ENCODE results near the gene BAG5. TPM values are rescaled to one million over a fixed set of nuclear protein-coding genes. Genes with fewer than 3 reads are reported as not detected.

The BAG5 gene
- total RNA-seq, 1 donor = 30.8 TPM

DNA sequence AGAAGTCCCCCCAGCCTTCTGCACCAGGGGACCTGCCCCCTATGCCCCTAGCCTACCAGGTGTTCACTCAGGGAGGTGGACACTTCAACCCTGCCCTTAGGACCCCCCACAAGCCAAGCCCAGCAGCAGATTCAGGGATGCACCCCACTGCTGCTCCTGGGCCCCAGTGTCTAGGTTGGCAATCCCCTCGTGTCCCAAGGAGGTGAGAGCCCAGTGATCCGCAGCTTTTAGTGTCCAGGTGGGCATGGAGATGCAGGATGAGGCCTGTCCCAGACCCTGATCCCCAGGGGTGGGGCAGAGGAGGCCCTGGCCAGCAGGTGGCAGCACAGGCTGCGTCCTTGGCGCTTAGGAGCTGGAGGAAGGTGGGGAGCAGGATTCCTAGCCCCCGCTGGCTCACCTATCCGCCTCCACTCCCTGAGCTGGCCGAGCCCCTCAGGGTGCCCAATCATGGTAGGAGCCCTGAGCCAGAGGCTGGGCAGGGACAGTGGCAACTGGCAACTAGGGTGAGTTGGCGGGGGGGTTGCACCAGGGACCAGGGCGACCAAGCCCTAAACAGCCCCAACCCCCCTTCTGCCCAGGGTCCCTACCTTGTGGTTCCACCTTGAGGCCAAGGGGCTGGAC is 43.9 kb downstream of the BAG5 start:
- DNase-seq (ENCODE audit: insufficient read length, low spot score, missing footprints) = peak; percentile 98
- H3K4me2 ChIP-seq (ENCODE audit: insufficient read depth, low read length) = no peak overlapping the region
- TF ChIP-seq, protein P1, sequence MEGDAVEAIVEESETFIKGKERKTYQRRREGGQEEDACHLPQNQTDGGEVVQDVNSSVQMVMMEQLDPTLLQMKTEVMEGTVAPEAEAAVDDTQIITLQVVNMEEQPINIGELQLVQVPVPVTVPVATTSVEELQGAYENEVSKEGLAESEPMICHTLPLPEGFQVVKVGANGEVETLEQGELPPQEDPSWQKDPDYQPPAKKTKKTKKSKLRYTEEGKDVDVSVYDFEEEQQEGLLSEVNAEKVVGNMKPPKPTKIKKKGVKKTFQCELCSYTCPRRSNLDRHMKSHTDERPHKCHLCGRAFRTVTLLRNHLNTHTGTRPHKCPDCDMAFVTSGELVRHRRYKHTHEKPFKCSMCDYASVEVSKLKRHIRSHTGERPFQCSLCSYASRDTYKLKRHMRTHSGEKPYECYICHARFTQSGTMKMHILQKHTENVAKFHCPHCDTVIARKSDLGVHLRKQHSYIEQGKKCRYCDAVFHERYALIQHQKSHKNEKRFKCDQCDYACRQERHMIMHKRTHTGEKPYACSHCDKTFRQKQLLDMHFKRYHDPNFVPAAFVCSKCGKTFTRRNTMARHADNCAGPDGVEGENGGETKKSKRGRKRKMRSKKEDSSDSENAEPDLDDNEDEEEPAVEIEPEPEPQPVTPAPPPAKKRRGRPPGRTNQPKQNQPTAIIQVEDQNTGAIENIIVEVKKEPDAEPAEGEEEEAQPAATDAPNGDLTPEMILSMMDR (IDR thresholded peaks at IDR 0.05; ENCODE audit: extremely low read depth, low read depth, low read length) = peak; percentile 87

DNA sequence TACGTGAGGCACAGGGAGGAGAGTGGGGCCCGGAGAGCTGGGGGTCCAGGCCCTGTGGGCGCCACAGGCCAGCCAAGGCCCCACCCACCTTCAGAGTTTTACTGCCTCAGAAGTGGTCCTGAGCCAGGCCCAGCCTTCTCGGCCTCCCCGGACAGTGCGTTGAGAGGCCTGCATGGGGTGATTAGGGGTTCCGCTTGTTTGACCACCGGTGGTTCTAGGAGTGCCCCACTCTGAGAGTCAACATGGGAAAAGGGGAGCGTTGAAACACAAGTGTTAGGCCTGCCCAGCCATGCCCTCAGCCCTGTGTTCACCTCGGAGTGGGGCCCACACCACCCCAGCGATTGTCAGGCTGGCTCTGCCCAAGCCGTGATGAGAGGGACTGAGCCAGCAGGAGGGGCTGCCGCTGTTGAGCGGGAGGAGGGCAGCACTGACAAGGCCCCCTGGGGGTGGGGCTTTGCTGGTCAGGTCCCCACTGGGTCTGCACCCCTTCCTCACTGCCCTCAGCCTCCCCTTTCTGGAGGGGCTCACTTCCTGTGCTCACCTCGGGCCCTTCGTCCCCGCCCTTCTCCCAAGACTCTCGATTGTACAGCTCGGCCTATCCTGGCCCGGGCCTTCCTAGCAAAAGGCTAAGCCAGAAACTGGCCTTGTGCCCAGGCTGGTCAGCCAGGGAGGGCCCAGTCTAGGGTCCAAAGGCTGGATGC is 44.6 kb downstream of the BAG5 start:
- no peak overlapping the region for H3K4me3 ChIP-seq (ENCODE audit: insufficient read depth, low read length)
- H3K79me2 ChIP-seq (ENCODE audit: insufficient read depth, low read length) = no peaks in the 10 kb centered on the region
- TF ChIP-seq, protein P1 (IDR thresholded peaks at IDR 0.05; ENCODE audit: extremely low read depth, low read depth, low read length) = no peak
- H4K20me1 ChIP-seq (ENCODE audit: insufficient read depth, low read length) = peaks cover 8% of the 10 kb centered on the region
- no peaks in the 10 kb centered on the region for H3K36me3 ChIP-seq (ENCODE audit: insufficient read depth, low read length)
- peaks cover 11% of the 10 kb centered on the region for H3K27me3 ChIP-seq (ENCODE audit: insufficient read depth, low read length)
- H3K4me2 ChIP-seq (ENCODE audit: insufficient read depth, low read length) = no peak overlapping the region
- no peaks in the 10 kb centered on the region for H3K9me3 ChIP-seq (ENCODE audit: low read depth, low read length)
- no peak overlapping the region for H2AFZ ChIP-seq (ENCODE audit: low read length)
- H3K27ac ChIP-seq (ENCODE audit: low read depth, low read length) = no peak overlapping the region
- peak; percentile 95 for DNase-seq (ENCODE audit: insufficient read length, low spot score, missing footprints)
- peaks cover 32% of the 10 kb centered on the region for H3K4me1 ChIP-seq (ENCODE audit: insufficient read depth, low read length)

More for the DNA sequence above, 43.9 kb downstream of the BAG5 start:
- no peak overlapping the region for H2AFZ ChIP-seq (ENCODE audit: low read length)
- peaks cover 8% of the 10 kb centered on the region for H4K20me1 ChIP-seq (ENCODE audit: insufficient read depth, low read length)
- H3K4me1 ChIP-seq (ENCODE audit: insufficient read depth, low read length) = peaks cover 26% of the 10 kb centered on the region
- no peaks in the 10 kb centered on the region for H3K36me3 ChIP-seq (ENCODE audit: insufficient read depth, low read length)
- H3K4me3 ChIP-seq (ENCODE audit: insufficient read depth, low read length) = no peak overlapping the region
- no peak overlapping the region for H3K27ac ChIP-seq (ENCODE audit: low read depth, low read length)
- no peaks in the 10 kb centered on the region for H3K9me3 ChIP-seq (ENCODE audit: low read depth, low read length)
- H3K79me2 ChIP-seq (ENCODE audit: insufficient read depth, low read length) = no peaks in the 10 kb centered on the region
- H3K27me3 ChIP-seq (ENCODE audit: insufficient read depth, low read length) = peaks cover 17% of the 10 kb centered on the region

DNA sequence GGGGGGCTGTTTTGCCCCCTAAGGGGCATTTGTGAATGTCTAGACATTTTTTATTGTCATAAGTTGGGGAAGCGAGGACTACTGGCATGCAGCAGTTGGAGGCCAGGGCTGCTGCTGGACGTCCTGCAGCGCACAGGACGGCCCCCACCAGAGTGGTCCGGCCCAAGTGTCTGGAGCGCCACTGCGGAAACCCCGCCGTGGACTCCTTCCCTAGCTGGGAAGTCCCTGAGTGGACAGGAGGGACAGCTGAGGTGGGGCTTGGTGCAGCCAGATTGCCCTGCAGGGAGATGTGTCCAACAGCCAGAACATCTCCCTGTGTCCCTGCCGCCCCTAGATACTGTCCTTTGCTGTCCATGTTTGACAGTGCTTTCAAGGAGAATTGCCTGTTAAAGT is 45.3 kb downstream of the BAG5 start:
- DNase-seq (ENCODE audit: insufficient read length, low spot score, missing footprints) = peak; percentile 36
- Histone ChIP-seq H3K9me3 (ENCODE audit: low read depth, low read length) (no peaks in the 10 kb centered on the region), H3K27me3 (ENCODE audit: insufficient read depth, low read length) (peaks cover 5% of the 10 kb centered on the region), H4K20me1 (ENCODE audit: insufficient read depth, low read length) (peaks cover 11% of the 10 kb centered on the region), H3K4me3 (ENCODE audit: insufficient read depth, low read length) (no peak overlapping the region), H2AFZ (ENCODE audit: low read length) (no peak overlapping the region), H3K27ac (ENCODE audit: low read depth, low read length) (no peak overlapping the region), H3K79me2 (ENCODE audit: insufficient read depth, low read length) (no peaks in the 10 kb centered on the region), H3K36me3 (ENCODE audit: insufficient read depth, low read length) (no peaks in the 10 kb centered on the region), H3K4me1 (ENCODE audit: insufficient read depth, low read length) (peaks cover 37% of the 10 kb centered on the region), H3K4me2 (ENCODE audit: insufficient read depth, low read length) (no peak overlapping the region)
- TF ChIP-seq, protein P1 (IDR thresholded peaks at IDR 0.05; ENCODE audit: extremely low read depth, low read depth, low read length) = no peak

DNA sequence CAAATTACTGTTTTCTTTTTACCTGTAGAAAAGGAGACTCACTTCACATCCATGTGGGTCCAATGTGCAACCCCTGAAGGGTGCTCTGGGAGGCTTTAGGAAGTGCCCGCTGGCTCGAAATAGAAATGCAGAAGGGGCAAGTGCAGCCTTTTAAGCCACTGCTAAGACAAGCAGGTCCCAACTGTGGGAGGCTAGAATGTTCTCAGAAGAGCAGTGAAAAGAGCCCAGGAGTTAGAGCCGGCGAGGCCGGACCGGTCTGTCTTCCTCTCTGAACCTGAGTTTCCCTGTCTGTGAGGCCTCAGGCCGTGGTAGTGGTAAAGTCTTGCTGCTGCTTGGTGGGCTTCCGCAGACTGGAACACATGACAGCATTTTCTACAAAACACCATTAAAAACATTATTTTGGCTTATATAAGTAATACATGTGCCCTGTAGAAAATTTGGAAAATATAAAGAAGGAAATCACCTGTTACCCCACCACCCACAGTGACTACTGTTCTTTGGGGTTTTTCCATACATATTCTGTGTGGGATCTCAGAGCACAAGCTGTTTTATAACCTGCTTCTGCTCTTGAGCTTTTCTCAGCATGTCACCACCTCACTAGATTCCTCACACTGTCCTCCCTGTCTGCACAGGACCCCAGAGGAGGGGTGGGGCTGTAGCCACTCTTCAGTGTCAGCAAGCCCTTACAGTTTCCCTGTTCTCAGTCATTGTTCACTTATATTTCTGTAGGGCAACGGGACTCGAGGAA is 45.9 kb downstream of the BAG5 start:
- H3K36me3 ChIP-seq (ENCODE audit: insufficient read depth, low read length) = no peaks in the 10 kb centered on the region
- H3K27ac ChIP-seq (ENCODE audit: low read depth, low read length) = no peak overlapping the region
- no peaks in the 10 kb centered on the region for H3K79me2 ChIP-seq (ENCODE audit: insufficient read depth, low read length)
- no peaks in the 10 kb centered on the region for H3K9me3 ChIP-seq (ENCODE audit: low read depth, low read length)
- H3K4me3 ChIP-seq (ENCODE audit: insufficient read depth, low read length) = no peak overlapping the region
- peaks cover 11% of the 10 kb centered on the region for H4K20me1 ChIP-seq (ENCODE audit: insufficient read depth, low read length)
- H2AFZ ChIP-seq (ENCODE audit: low read length) = no peak overlapping the region
- TF ChIP-seq, protein P1 (IDR thresholded peaks at IDR 0.05; ENCODE audit: extremely low read depth, low read depth, low read length) = no peak
- H3K4me2 ChIP-seq (ENCODE audit: insufficient read depth, low read length) = no peak overlapping the region
- DNase-seq (ENCODE audit: insufficient read length, low spot score, missing footprints) = peak; percentile 89
- H3K27me3 ChIP-seq (ENCODE audit: insufficient read depth, low read length) = no peaks in the 10 kb centered on the region
- H3K4me1 ChIP-seq (ENCODE audit: insufficient read depth, low read length) = peaks cover 34% of the 10 kb centered on the region

Measured in osteoblast (primary cell).